Naive thymus-derived CD4-positive, alpha-beta T cell (primary cell): ENCODE data around the gene SOCS1. TPM values are rescaled to one million over a fixed set of nuclear protein-coding genes. Genes with fewer than 3 reads are reported as not detected.

Source experiments
- ATAC-seq: fragments of 150-1000 bp; cut with Tn5 transposase; 2 replicates; pipeline ENCODE4 v1.10.0; 2021; ENCODE audit warnings: mild to moderate bottlenecking, moderate library complexity
- CTCF ChIA-PET: fragments of 350-600 bp; sonication (Branson Sonifier 250); formaldehyde crosslinking; loops from one replicate; lab custom pipeline; 2021; ENCODE audit warnings: antibody characterized with exemption; lab: Charles Lee
- POLR2A ChIA-PET: fragments of 350-600 bp; sonication (Branson Sonifier 250); formaldehyde crosslinking; loops from one replicate; lab custom pipeline; 2021; ENCODE audit warnings: antibody characterized with exemption, inconsistent platforms; lab: Charles Lee
- DNase-seq, 9 donors: peaks; one replicate each; pipeline versions ENCODE4 v3.0.0 to v3.0.0-alpha.2; 2020 to 2022; ENCODE audit warnings: mixed read lengths in 1 of 9
- H3K27ac ChIP-seq: one replicate; pipeline ENCODE4 v1.7.0; 2013; ENCODE audit warnings: mild to moderate bottlenecking, low read depth, low read length, moderate library complexity
- H3K27me3 ChIP-seq, 2 donors: one replicate each; pipeline ENCODE4 v1.7.0; 2013; ENCODE audit warnings: low read length in 2 of 2, mild to moderate bottlenecking in 2 of 2, moderate library complexity in 2 of 2; ENCODE audit not compliant: control insufficient read depth in 2 of 2, insufficient read depth in 2 of 2
- H3K36me3 ChIP-seq, 3 experiments: 1 replicate in 2 of 3; 2 replicates in 1 of 3; pipeline ENCODE4 v1.7.0; 2013; ENCODE audit warnings: low read length in 3 of 3, mild to moderate bottlenecking in 3 of 3, moderate library complexity in 1 of 3; ENCODE audit not compliant: insufficient read depth in 3 of 3, control insufficient read depth in 2 of 3
- H3K4me1 ChIP-seq, 2 donors: one replicate each; pipeline ENCODE4 v1.7.0; 2013; ENCODE audit warnings: low read length in 2 of 2, mild to moderate bottlenecking in 2 of 2, moderate library complexity in 1 of 2; ENCODE audit not compliant: control insufficient read depth in 2 of 2, insufficient read depth in 2 of 2
- H3K4me3 ChIP-seq: 2 replicates; pipeline ENCODE4 v1.7.0; 2013; ENCODE audit warnings: mild to moderate bottlenecking, low read length
- H3K9me3 ChIP-seq, 3 experiments: 1 replicate in 2 of 3; 2 replicates in 1 of 3; pipeline ENCODE4 v1.7.0; 2013; ENCODE audit warnings: low read length in 3 of 3; ENCODE audit not compliant: control insufficient read depth in 2 of 3
- H3K27ac Mint-ChIP-seq, 9 donors: one replicate each; pipeline ENCODE4 v1.8.0; 2020 to 2022; ENCODE audit warnings: mixed read lengths in 9 of 9, mild to moderate bottlenecking in 8 of 9, moderate library complexity in 5 of 9, inconsistent platforms in 2 of 9
- H3K27me3 Mint-ChIP-seq, 5 donors: one replicate each; pipeline ENCODE4 v1.8.0; 2021 to 2022; ENCODE audit warnings: mixed read lengths in 5 of 5, mild to moderate bottlenecking in 1 of 5
- H3K36me3 Mint-ChIP-seq, 5 donors: one replicate each; pipeline ENCODE4 v1.8.0; 2020 to 2022; ENCODE audit warnings: mixed read lengths in 5 of 5, mild to moderate bottlenecking in 3 of 5, inconsistent platforms in 1 of 5
- H3K4me1 Mint-ChIP-seq, 7 donors: one replicate each; pipeline ENCODE4 v1.8.0; 2020 to 2022; ENCODE audit warnings: mixed read lengths in 7 of 7, mild to moderate bottlenecking in 3 of 7, inconsistent platforms in 1 of 7
- H3K4me3 Mint-ChIP-seq, 10 donors: one replicate each; pipeline ENCODE4 v1.8.0; 2020 to 2022; ENCODE audit warnings: mild to moderate bottlenecking in 10 of 10, mixed read lengths in 10 of 10, moderate library complexity in 6 of 10, inconsistent platforms in 2 of 10
- H3K9me3 Mint-ChIP-seq, 11 donors: one replicate each; pipeline ENCODE4 v1.8.0; 2020 to 2022; ENCODE audit warnings: mixed read lengths in 11 of 11, mild to moderate bottlenecking in 4 of 11, inconsistent platforms in 1 of 11, moderate library complexity in 1 of 11
- intact Hi-C, 2 donors: fragments of 100-400 bp; cut with micrococcal nuclease; formaldehyde crosslinking; loops; one replicate each; pipeline ENCODE4 v1.15.1; 2023
- polyA plus RNA-seq, 2 donors: library from polyadenylated mRNA; unstranded; fragments of 300-500 nt; fragmentation: Illumina TruSeq; gene quantifications; one replicate each; pipeline ENCODE4 v1.2.3, GENCODE V29; 2021
- total RNA-seq, 6 experiments: library from RNA in 5 of 6; stranded (reverse) in 5 of 6; gene quantifications; 1 replicate in 5 of 6; 2 replicates in 1 of 6; pipeline ENCODE4 v1.2.3 and lab custom pipeline; 2021 to 2026

Gene SOCS1
- total RNA-seq = 100 to 1,000 TPM in 1 of 5 experiments, 10 to 100 TPM in 4; 12.8 to 191 (median 46.8) TPM
- 10 to 100 TPM; 15.2 to 15.7 TPM for polyA plus RNA-seq
- 47.4 reads per million, percentile 70 among the genes with 10 or more reads in this experiment for total RNA-seq (lab: John Stamatoyannopoulos, UW)

DNA sequence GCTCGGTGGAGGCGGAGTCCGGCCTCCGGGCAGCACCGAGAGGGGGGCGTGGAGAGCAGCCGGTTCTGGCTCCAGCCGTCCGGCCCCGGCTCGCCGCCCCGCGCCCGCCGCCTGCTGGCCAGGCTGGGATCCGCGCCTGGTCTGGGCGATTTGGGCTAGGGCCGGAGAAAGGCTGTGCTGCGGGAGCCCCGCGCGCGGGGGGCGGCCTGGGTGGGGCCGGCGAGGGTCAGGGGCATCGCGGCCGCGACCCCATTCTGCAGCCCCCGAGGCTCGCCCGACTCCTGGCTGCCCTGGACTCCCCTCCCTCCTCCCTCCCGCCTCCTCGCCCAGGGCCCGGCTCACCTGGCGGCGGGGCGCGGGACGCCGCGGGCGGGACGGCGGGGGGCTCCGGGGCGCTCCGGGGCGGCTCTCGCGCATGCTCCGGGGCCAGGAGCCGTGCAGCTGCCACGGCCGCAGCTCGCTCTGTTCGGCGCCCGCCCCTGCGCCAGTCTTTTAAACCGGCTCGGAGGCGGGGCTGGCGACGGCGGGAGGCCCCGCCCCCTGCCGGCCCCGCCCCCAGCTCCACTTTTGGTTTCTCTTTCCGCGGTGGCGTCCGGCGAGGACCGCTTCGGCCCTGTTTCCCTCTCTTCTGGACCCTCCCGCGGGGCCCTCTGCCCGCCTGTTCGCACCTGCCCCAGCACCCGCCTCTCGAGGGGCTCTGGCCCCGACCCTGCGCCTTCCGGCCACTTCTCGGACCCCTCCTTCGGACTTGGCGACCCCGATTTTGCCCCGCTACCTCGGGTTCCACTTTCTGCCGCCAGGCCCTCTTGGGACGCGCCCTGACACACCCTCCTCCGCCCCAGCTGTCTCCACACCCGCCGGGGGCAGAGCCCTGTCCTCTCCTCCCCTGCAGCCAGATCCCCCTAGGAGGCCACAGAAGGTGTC is at the start of gene SOCS1:
SOCS1 (minus strand) TSS at position 468 of the 924 bp plus-strand sequence. CDS start 726 bp downstream, outside the sequence.
- ATAC-seq (peak; percentile 82), DNase-seq (peak; percentile 76 to 97 (median 87))
- Mint-ChIP-seq H3K27ac (peak within 1 kb of the TSS; percentile 88 to 97 (median 96)), H3K9me3 (peaks cover 0 to 2% (median 0%) of the 10 kb centered on the region in 11 donors), H3K36me3 (peaks cover 0 to 37% (median 4%) of the 10 kb centered on the region in 5 donors), H3K27me3 (peaks cover 0 to 4% (median 0%) of the 10 kb centered on the region in 5 donors), H3K4me3 (peak within 1 kb of the TSS; percentile 91 to 98 (median 94)), H3K4me1 (peaks cover 19 to 64% (median 59%) of the 10 kb centered on the region in 7 donors)
- POLR2A ChIA-PET = interaction anchor here (0.6 to 8.2 kb wide), 43 partner anchors 8 to 542 kb away, joined by 3 to 244 read pairs (median 5); partner anchors contain the start of genes CLEC16A, DEXI and TNP2
- intact Hi-C loops = loop anchor here (1.0 to 10.0 kb wide), 21 partner anchors 23 to 1546 kb away; partner anchors contain the start of genes ZC3H7A (in 2 of the 2), CPPED1 (in 1 of the 2), DEXI (in 1 of the 2) and GSPT1 (in 1 of the 2)
- H3K4me1 ChIP-seq = peaks cover 48 to 52% of the 10 kb centered on the region in 2 donors
- peaks cover 0 to 8% (median 6%) of the 10 kb centered on the region in 3 experiments for H3K36me3 ChIP-seq
- peak within 1 kb of the TSS; percentile 85 for H3K4me3 ChIP-seq
- no peaks in the 10 kb centered on the region for H3K27me3 ChIP-seq
- no peaks in the 10 kb centered on the region for H3K9me3 ChIP-seq
- peak within 1 kb of the TSS; percentile 97 for H3K27ac ChIP-seq
- CTCF ChIA-PET = interaction anchor here (0.6 to 6.0 kb wide), 19 partner anchors 20 to 294 kb away, joined by 3 to 31 read pairs (median 5); no protein-coding TSS in a partner anchor

GRCh38 chr16:11303405-11304138 is 47.6 kb upstream of the SOCS1 start:
- no peak overlapping the region for H3K27ac ChIP-seq
- no peak for ATAC-seq
- Mint-ChIP-seq H3K27me3 (peaks cover 0 to 5% (median 0%) of the 10 kb centered on the region in 5 donors), H3K27ac (peak overlapping the region in 1 of 9 donors; percentile 27), H3K4me3 (no peak overlapping the region), H3K36me3 (peaks cover 0 to 4% (median 0%) of the 10 kb centered on the region in 5 donors), H3K4me1 (peaks cover 5 to 25% (median 9%) of the 10 kb centered on the region in 7 donors), H3K9me3 (no peaks in the 10 kb centered on the region)
- H3K36me3 ChIP-seq = no peaks in the 10 kb centered on the region
- POLR2A ChIA-PET = no interaction called here
- intact Hi-C loops = no loop called here
- DNase-seq = no peak
- no peaks in the 10 kb centered on the region for H3K4me1 ChIP-seq
- H3K4me3 ChIP-seq = no peak overlapping the region
- H3K27me3 ChIP-seq = no peaks in the 10 kb centered on the region
- CTCF ChIA-PET = interaction anchor here (0.6 kb wide), 1 partner anchor 85 kb away, joined by 3 read pairs; no protein-coding TSS in a partner anchor
- H3K9me3 ChIP-seq = no peaks in the 10 kb centered on the region

- Mint-ChIP-seq H3K4me1 (peaks cover 8 to 26% (median 13%) of the 10 kb centered on the region in 7 donors), H3K9me3 (no peaks in the 10 kb centered on the region), H3K4me3 (no peak overlapping the region), H3K36me3 (peaks cover 0 to 4% (median 0%) of the 10 kb centered on the region in 5 donors), H3K27me3 (peaks cover 0 to 7% (median 0%) of the 10 kb centered on the region in 5 donors), H3K27ac (peak overlapping the region in 1 of 9 donors; percentile 27)
- Histone ChIP-seq H3K36me3 (no peaks in the 10 kb centered on the region), H3K27me3 (no peaks in the 10 kb centered on the region), H3K9me3 (no peaks in the 10 kb centered on the region), H3K4me1 (no peaks in the 10 kb centered on the region), H3K27ac (no peak overlapping the region), H3K4me3 (no peak overlapping the region)
- POLR2A ChIA-PET = no interaction called here
- CTCF ChIA-PET = no interaction called here
- intact Hi-C loops = no loop called here
- DNase-seq = no peak
- ATAC-seq = no peak
Observed at GRCh38 chr16:11302977-11303376, 47.0 kb upstream of the SOCS1 start.

GRCh38 chr16:11301645-11302501 is 45.9 kb upstream of the SOCS1 start:
- ATAC-seq (no peak), DNase-seq (no peak)
- no peak overlapping the region for H3K27ac Mint-ChIP-seq
- peaks cover 0 to 7% (median 0%) of the 10 kb centered on the region in 5 donors for H3K27me3 Mint-ChIP-seq
- Histone ChIP-seq H3K36me3 (no peaks in the 10 kb centered on the region), H3K4me1 (peaks cover 7% of the 10 kb centered on the region in 2 donors), H3K9me3 (no peaks in the 10 kb centered on the region), H3K27ac (no peak overlapping the region), H3K4me3 (no peak overlapping the region), H3K27me3 (no peaks in the 10 kb centered on the region)
- H3K9me3 Mint-ChIP-seq = no peaks in the 10 kb centered on the region
- ChIA-PET CTCF (no interaction called here), POLR2A (no interaction called here)
- H3K4me3 Mint-ChIP-seq = no peak overlapping the region
- peaks cover 0 to 1% (median 0%) of the 10 kb centered on the region in 5 donors for H3K36me3 Mint-ChIP-seq
- H3K4me1 Mint-ChIP-seq = peaks cover 10 to 31% (median 22%) of the 10 kb centered on the region in 7 donors
- intact Hi-C loops = no loop called here

DNA sequence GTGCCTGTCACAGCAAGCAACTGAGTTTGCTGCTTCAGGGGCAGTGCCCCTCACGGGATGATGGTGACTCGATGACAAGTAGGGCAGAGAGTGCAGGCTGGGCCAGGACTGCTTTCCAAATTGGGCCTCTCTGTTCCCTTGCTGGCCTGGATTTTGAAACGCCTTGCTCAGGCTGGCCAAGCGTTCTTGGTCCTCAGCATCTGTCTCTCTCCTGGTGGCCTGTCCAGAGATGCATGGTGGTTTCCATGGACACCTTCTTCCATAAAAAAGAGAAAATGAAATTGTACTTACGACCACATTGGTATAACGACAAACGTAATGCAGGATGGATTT is 44.5 kb upstream of the SOCS1 start:
- Mint-ChIP-seq H3K9me3 (no peaks in the 10 kb centered on the region), H3K27ac (peak overlapping the region in 1 of 9 donors; percentile 16), H3K27me3 (peaks cover 0 to 7% (median 0%) of the 10 kb centered on the region in 5 donors), H3K36me3 (no peaks in the 10 kb centered on the region), H3K4me1 (peaks cover 10 to 39% (median 25%) of the 10 kb centered on the region in 7 donors), H3K4me3 (no peak overlapping the region)
- H3K4me3 ChIP-seq = no peak overlapping the region
- DNase-seq (no peak), ATAC-seq (no peak)
- H3K4me1 ChIP-seq = peaks cover 8% of the 10 kb centered on the region in 2 donors
- H3K27me3 ChIP-seq = no peaks in the 10 kb centered on the region
- H3K9me3 ChIP-seq = no peaks in the 10 kb centered on the region
- no peak overlapping the region for H3K27ac ChIP-seq
- POLR2A ChIA-PET = interaction anchor here (1.0 to 4.5 kb wide), 2 partner anchors 45 to 54 kb away, joined by 4 to 48 read pairs; partner anchors contain the start of gene SOCS1
- intact Hi-C loops = no loop called here
- CTCF ChIA-PET = interaction anchor here (0.6 kb wide), 1 partner anchor 193 kb away, joined by 3 read pairs; no protein-coding TSS in a partner anchor
- H3K36me3 ChIP-seq = no peaks in the 10 kb centered on the region
